GM18505 (cell line): Measurements from ENCODE around the gene MRPL18.

Experiments used
- ATAC-seq: cut with Tn5 transposase; IDR thresholded peaks from one replicate; pipeline ENCODE4 v1.9.1; 2021; ENCODE audit not compliant: unreplicated experiment
- POLR2A ChIP-seq: IDR thresholded peaks from 4 replicates; pipeline ENCODE4 v1.6.1; 2011; ENCODE audit warnings: borderline replicate concordance; ENCODE audit not compliant: insufficient read depth, insufficient read length; ENCODE audit errors: extremely low read depth

The MRPL18 gene

DNA sequence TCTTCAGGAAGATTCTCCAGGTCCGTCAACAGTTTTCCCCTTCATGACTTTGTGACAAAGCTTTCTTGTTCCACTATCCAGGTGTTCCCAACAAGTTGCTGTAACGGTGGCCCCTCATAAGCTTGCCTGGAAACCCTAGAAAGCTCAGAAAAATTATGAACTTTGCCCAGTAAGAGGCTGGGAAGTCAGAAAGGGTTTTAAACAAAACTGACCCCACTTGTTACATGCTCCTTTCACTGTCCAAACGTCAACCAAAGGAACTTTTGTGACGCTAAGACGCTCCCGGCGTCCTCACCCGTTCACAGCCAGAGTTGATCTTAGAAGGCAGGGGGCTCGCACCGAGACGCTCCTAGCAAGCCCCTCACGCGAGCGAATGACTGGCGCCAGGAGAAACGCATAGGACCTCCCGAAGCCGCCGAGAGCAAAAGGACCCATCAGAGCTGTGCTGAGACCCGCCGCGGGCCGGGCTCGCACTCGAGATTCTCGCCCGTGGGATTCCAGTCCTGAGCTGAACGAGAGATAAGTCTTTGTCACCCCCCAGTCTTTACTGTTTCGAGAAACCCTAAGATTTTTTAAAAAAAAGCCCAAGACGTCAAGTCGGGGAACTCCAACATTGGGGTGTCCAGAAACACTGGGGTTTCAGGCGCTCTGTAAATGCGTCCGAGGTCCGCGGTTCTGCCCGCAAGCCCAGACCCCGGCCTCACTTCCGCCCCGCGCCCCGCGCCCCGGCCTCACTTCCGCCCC, 29.0 kb upstream of the MRPL18 start:
- no peak for TF ChIP-seq POLR2A
- ATAC-seq = peak; percentile 2

DNA sequence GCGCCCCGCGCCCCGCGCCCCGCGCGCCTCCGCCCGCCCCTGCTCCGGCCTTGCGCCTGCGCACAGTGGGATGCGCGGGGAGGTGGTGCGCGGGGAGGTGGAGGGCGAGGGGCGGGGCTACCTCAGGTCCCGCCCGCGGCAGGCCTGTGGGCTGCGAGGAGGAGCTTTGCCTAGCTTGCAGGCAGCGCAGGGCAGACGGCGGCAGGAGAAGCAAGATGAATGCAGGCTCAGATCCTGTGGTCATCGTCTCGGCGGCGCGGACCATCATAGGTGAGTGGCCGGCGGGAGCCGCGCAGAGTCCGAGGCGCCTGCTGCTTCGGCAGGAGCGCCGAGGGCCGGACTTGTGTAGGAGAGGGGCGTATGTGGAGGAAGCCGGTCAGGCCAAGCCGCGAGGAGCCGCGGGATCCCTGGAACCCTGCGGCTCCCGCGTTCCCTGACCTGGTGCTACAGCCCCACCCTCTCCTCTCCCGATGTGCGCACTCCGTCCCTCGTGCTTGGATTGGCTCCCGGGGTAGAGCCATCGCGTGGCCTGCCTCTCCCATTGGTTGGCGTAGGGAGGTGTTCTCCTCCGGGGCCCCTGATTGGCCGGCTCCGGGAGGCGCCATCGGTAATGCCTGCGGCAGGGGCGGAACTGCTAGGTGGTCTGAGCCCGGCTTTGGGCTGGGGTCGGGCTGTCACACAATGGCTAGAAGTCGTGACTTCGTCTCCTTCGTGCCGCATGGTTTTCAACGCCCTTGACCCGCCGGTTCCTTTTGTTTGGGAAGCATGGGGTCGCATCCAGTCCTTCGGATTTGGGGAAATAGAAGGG, 28.2 kb upstream of the MRPL18 start, which contains the start of gene ACAT2:
TSS of gene ACAT2 (plus strand) at position 173 of the 808 bp plus-strand sequence. CDS start at position 216, 43 bp downstream.
- TF ChIP-seq POLR2A = peak; percentile 80
- ATAC-seq = peak; percentile 94

DNA sequence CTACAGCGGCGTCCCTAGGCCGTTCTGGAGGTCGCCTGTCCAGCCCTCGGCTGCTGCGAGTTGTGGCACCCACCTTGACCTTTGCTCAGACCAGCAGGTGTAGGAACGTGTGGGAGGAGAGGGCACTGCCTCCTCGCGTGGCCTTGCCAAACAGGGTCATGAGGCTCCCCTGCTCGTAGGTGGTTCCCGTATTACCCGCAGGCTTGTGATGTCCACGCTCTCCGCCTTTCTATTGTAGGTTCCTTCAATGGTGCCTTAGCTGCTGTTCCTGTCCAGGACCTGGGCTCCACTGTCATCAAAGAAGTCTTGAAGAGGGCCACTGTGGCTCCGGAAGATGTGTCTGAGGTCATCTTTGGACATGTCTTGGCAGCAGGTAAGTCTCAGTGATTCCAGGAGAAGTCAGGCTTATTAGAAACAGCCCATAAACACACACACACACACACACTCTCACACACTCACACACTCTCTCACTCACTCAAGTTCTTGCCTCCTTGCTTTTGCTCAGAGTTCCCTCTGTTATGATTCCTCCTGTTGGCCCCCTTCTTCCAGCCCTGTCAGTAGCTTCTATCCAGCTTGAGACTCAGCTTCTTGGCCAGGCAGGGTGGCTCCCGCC, 27.5 kb upstream of the MRPL18 start:
- TF ChIP-seq POLR2A = no peak
- ATAC-seq = peak; percentile 3

DNA sequence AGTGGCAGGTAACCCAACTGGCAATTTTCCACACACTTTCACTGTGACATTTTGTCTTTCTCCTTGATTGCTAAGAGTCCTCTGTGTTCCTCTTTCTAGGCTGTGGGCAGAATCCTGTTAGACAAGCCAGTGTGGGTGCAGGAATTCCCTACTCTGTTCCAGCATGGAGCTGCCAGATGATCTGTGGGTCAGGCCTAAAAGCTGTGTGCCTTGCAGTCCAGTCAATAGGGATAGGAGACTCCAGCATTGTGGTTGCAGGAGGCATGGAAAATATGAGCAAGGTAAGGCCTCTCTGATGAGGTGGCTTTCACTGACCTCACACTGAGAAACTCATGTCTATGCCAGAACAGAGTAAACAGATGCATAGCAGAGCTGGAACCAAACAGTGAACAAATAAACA, 23.4 kb upstream of the MRPL18 start:
- no peak for ATAC-seq
- no peak for TF ChIP-seq POLR2A

DNA sequence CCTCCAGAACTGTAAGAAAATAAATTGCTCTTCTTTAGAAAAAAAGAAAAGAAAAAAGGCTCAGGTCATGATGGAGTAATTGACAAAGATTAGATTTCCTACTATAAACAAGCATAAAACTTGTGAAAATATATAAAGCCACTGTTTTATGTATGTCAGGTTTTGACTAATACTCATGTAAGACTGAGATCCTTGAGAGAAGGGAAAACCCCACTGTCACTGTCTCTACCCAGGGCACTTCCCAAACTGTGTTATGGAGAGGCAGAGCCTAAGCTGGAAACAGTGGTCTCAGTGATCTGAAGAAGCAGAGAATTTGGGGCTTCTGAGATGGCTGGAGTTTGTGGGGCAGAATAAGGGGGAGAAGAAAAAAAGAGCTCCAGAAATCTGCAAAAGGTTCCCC, 20.8 kb upstream of the MRPL18 start:
- ATAC-seq = no peak
- no peak for TF ChIP-seq POLR2A

DNA sequence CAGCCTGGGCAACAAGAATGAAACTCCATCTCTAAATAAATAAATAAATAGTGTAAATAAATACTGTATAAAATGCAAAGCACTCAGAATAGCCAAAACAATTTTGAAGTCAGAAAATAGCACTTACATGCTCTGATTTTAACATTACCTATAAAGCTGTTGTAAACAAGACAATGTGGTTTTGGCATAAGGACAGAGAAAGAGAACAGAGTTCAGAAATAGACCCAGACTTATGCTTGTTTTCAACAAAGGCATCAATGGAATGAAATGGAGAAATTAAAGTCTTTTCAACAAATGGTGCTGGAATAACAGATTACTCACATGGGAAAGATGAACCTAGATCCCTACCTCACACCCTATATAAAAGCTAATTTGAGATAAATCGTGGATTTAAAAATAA, 18.1 kb upstream of the MRPL18 start:
- TF ChIP-seq POLR2A = no peak
- ATAC-seq = no peak

DNA sequence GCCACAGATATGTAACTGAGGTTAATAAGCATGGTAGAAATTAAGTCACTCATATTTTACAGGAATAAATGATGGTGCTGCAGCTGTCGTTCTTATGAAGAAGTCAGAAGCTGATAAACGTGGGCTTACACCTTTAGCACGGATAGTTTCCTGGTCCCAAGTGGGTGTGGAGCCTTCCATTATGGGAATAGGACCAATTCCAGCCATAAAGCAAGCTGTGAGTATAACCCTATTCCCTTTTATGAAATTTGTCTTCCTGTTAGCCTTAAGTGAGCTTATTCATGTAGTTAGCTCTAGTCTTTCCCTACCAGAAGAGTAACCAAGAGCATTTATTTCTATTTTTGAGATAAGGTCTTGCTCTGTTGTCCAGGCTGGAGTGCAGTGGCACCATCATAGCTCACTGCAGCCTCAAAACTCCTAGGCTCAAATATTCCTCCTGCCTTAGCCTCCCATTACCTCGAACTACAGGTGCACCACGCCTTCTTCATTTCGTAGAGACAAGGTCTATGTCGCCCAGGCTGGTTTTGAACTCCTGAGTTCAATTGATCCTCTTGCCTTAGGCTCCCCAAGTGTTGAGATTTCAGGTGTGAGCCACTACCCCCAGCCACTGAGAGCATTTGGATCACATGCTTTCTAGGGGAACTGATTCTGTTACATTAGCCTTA, 12.9 kb upstream of the MRPL18 start:
- no peak for ATAC-seq

DNA sequence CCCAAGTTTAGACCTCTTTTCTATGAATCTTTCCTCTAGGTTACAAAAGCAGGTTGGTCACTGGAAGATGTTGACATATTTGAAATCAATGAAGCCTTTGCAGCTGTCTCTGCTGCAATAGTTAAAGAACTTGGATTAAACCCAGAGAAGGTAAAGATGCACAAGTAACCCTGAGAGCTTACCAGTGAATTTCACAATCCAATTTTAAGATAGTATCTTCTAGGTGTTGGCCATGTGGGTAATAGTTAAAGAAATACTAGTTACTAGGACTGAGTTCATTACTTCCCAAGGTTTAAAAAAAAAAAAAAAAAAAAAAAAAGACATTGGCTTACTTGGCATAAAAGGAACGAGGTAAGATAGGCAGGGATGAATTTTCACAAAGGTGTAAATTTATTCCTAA, 12.1 kb upstream of the MRPL18 start:
- no peak for TF ChIP-seq POLR2A
- no peak for ATAC-seq

More for the DNA sequence above, 12.9 kb upstream of the MRPL18 start:
- no peak for TF ChIP-seq POLR2A

DNA sequence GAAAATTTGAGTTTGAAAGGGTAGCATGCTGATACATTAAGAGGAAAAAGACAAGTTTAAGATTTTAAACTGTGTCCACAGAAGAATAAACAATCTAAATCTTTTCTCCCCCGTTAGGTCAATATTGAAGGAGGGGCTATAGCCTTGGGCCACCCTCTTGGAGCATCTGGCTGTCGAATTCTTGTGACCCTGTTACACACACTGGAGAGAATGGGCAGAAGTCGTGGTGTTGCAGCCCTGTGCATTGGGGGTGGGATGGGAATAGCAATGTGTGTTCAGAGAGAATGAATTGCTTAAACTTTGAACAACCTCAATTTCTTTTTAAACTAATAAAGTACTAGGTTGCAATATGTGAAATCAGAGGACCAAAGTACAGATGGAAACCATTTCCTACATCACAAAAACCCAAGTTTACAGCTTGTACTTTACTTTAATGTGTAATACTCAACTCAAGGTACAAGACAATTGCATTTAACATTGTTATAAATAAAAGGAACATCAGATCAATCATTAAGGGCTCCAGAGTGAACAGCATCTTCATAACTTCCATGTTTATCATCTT, 11.6 kb upstream of the MRPL18 start:
- ATAC-seq = no peak
- no peak for TF ChIP-seq POLR2A

DNA sequence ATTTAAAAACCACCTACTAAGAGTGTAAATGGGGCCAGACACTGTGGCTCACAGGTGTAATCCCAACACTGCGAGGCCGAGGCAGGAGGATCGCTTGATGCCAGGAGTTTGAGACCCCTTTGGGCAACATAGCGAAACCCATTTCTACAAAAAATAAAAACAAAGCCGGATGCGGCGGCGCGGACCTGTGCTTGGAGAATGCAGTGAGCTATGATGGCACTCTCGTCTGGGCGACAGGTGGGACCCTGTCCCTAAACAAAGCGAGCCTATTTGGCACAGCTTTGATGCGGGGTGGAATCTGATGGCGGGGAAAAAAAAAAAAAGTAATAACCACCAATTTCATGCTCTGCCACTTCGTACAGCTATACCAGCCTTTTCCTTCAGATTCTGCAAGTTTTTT, 2.0 kb upstream of the MRPL18 start:
- no peak for TF ChIP-seq POLR2A
- ATAC-seq = no peak

DNA sequence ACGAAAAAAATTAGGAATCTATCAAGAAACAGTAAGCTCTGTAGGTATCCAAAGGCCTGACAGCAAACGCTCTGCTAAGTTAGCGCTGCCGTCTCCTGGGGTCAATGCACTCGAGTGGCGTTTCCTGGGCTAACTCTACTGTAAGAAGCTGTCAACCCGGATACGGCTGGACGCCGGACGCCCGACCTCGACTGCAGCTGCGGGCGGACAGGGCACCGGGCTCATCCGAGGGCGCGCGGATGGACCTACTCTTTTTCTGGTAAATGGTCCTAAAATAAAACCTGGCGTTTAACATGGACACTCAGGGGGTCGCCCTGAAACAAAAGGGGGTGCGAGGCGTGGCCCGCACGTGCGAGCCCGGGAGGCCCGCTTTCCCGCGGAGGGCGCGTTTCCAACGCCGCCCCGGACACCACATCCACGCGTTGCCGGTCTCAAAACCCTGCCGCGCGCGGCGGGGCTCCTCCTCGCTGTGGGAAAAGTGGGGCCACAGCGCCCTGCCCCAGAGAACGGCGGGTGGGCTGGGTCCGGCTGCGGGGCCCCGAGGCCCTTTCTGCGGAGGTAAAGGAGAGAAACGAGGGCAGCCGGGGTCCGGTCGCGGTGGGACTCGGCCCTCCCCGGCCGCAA, 1.4 kb upstream of the MRPL18 start:
- TF ChIP-seq POLR2A = no peak
- peak; percentile 4 for ATAC-seq

DNA sequence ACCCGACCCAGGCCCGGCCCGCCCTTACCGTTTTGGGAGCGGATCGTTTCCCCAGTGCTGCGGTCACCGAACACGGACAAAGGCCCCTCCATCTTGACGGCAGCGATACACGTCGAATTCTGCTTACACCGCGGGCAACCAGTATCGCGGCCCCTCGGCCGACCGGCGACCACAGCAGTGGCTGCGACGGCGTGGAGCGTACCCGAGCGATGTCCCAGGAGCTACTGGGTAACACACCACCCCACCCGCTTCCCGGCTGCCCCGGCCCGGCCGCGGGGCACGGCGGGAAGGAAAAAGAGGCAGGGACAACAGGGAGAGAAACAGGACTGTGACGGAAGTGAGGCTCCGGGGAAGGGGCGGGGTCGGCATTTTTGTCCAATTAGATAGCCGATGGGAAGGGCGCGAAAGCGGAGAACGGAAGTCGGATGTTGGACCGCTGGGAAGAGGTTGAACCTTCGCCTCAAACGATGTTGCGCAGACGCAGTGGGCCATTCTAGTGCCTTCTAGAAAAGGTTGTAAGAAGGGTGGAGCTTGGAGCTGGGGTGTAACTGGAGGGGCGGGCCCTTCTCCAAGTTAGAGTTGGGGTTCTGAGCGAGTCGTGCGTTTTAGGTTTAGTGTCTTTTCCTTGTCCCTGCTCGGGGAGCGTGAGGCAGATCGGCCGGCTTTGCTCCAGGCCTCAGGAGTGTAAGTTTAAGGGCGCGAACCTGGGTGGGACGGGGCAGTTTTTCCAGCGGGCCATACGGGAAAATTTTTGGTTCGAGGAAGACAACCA, 704 bp upstream of the MRPL18 start, which contains the start of gene TCP1:
TSS of gene TCP1 (minus strand) at position 226 of the 772 bp plus-strand sequence. CDS start at position 92, 134 bp downstream.
- TF ChIP-seq POLR2A = peak; percentile 96
- peak; percentile 69 for ATAC-seq
